GM12878 (cell line): Measurements from ENCODE around the gene MMP14. TPM values are rescaled to one million over a fixed set of nuclear protein-coding genes. Genes with fewer than 3 reads are reported as not detected.

ENCODE experiments used
- BHLHE40 ChIP-seq, 2 experiments: fragments of 450-650 bp in 1 of 2; IDR thresholded peaks; 2 replicates each; pipeline ENCODE4 v1.6.1; 2011 to 2017; ENCODE audit warnings: low read depth in 2 of 2, borderline replicate concordance in 1 of 2, improper control_type of control experiment in 1 of 2, low read length in 1 of 2, mild to moderate bottlenecking in 1 of 2
- CHD4 ChIP-seq: fragments of 200-600 bp; sonication (generic); IDR thresholded peaks from 2 replicates; pipeline ENCODE4 v1.6.1; 2016; ENCODE audit warnings: mild to moderate bottlenecking
- CREB1 ChIP-seq: IDR thresholded peaks from 2 replicates; pipeline ENCODE4 v1.6.1; 2012; ENCODE audit warnings: low read depth, mild to moderate bottlenecking, inconsistent platforms
- E2F8 ChIP-seq: fragments of 450-650 bp; IDR thresholded peaks from 2 replicates; pipeline ENCODE4 v1.6.1; 2018; ENCODE audit warnings: mild to moderate bottlenecking, low read depth, moderate library complexity; ENCODE audit not compliant: partially characterized antibody
- FOXM1 ChIP-seq: IDR thresholded peaks from 2 replicates; pipeline ENCODE4 v1.6.1; 2012; ENCODE audit warnings: low read depth, mild to moderate bottlenecking, inconsistent platforms, low read length, moderate library complexity
- IKZF1 ChIP-seq: fragments of 450-650 bp; conservative IDR thresholded peaks from 2 replicates; pipeline ENCODE4 v1.6.1; 2017; ENCODE audit warnings: antibody characterized with exemption, mild to moderate bottlenecking
- IRF3 ChIP-seq: fragments of 450-650 bp; IDR thresholded peaks from 2 replicates; pipeline ENCODE4 v1.6.1; 2014; ENCODE audit warnings: mild to moderate bottlenecking
- MTA3 ChIP-seq: IDR thresholded peaks from 2 replicates; pipeline ENCODE4 v1.6.1; 2012; ENCODE audit warnings: low read length, inconsistent platforms, borderline replicate concordance
- MXI1 ChIP-seq: fragments of 150-350 bp; IDR thresholded peaks from 2 replicates; pipeline ENCODE4 v1.6.1; 2011; ENCODE audit warnings: low read depth, mild to moderate bottlenecking, inconsistent platforms, low read length, improper control_type of control experiment
- NBN ChIP-seq: fragments of 450-650 bp; IDR thresholded peaks from 2 replicates; pipeline ENCODE4 v1.6.1; 2016
- PML ChIP-seq: IDR thresholded peaks from 2 replicates; pipeline ENCODE4 v1.6.1; 2012; ENCODE audit warnings: low read length, inconsistent platforms
- POLR2AphosphoS5 ChIP-seq: IDR thresholded peaks from 2 replicates; pipeline ENCODE4 v1.6.1; 2011; ENCODE audit warnings: mild to moderate bottlenecking, low read length, inconsistent platforms
- RBBP5 ChIP-seq: fragments of 200-600 bp; sonication (generic); conservative IDR thresholded peaks from 2 replicates; pipeline ENCODE4 v1.6.1; 2016
- RCOR1 ChIP-seq: conservative IDR thresholded peaks from 2 replicates; pipeline ENCODE4 v1.6.1; 2012; ENCODE audit warnings: low read depth, low read length, improper control_type of control experiment
- SREBF2 ChIP-seq: IDR thresholded peaks from 2 replicates; pipeline ENCODE4 v1.6.1; 2012; ENCODE audit warnings: mild to moderate bottlenecking, low read length
- STAT1 ChIP-seq: fragments of 450-650 bp; conservative IDR thresholded peaks from 2 replicates; pipeline ENCODE4 v1.6.1; 2014; ENCODE audit warnings: antibody characterized with exemption, mild to moderate bottlenecking
- ZNF384 ChIP-seq: IDR thresholded peaks from 2 replicates; pipeline ENCODE4 v1.6.1; 2012; ENCODE audit warnings: low read depth, mild to moderate bottlenecking, low read length, improper control_type of control experiment, borderline replicate concordance
- polyA plus RNA-seq, 11 experiments: library from polyadenylated mRNA; depleted of rRNA in 4 of 11; unstranded in 6 of 11; stranded (reverse) in 5 of 11; fragments of >200 nt; fragmentation: Nextera tagmentation in 4 of 11; fragmentation: Illumina TruSeq in 1 of 11; extraction: Ambion mirVana in 4 of 11; extraction: Trizol in 1 of 11; gene quantifications; 1 replicate in 1 of 11; 2 replicates in 10 of 11; pipeline versions ENCODE4 v1.2.1 to v1.2.3, GENCODE V29; 2011 to 2016; ENCODE audit warnings: inconsistent platforms in 2 of 11, missing spikeins in 2 of 11, low read depth in 1 of 11
- total RNA-seq, 4 experiments: library from RNA; depleted of rRNA in 3 of 4; stranded (reverse); fragments of >200 nt in 3 of 4; fragmentation: Illumina TruSeq in 1 of 4; extraction: Trizol in 1 of 4; gene quantifications; 2 replicates each; pipeline versions ENCODE4 v1.2.1 to v1.2.3, GENCODE V29; 2013 to 2021
- TF ChIP-seq, protein P1 (sequence below), 3 experiments: IDR thresholded peaks in 2 of 3; conservative IDR thresholded peaks in 1 of 3; 2 replicates each; pipeline ENCODE4 v1.5.1; 2011; ENCODE audit warnings: low read depth in 3 of 3, low read length in 3 of 3, mild to moderate bottlenecking in 3 of 3, control low read depth in 2 of 3, moderate library complexity in 2 of 3, inconsistent platforms in 1 of 3, mixed read lengths in 1 of 3; ENCODE audit not compliant: control insufficient read depth in 2 of 3, insufficient read depth in 1 of 3; ENCODE audit errors: extremely low read depth in 1 of 3
- TF ChIP-seq, protein P2 (sequence below): fragments of 450-650 bp; IDR thresholded peaks from 2 replicates; pipeline ENCODE4 v1.6.1; 2018; ENCODE audit warnings: borderline replicate concordance, mild to moderate bottlenecking; ENCODE audit not compliant: partially characterized antibody

MMP14 gene
- total and polyA plus RNA-seq, 10 of the 15 experiments (the other 5 are each of a cell fraction or from before 2014, with no cell fraction given): 0.31 to 1.9 (median 0.70) TPM; not detected in 2

DNA sequence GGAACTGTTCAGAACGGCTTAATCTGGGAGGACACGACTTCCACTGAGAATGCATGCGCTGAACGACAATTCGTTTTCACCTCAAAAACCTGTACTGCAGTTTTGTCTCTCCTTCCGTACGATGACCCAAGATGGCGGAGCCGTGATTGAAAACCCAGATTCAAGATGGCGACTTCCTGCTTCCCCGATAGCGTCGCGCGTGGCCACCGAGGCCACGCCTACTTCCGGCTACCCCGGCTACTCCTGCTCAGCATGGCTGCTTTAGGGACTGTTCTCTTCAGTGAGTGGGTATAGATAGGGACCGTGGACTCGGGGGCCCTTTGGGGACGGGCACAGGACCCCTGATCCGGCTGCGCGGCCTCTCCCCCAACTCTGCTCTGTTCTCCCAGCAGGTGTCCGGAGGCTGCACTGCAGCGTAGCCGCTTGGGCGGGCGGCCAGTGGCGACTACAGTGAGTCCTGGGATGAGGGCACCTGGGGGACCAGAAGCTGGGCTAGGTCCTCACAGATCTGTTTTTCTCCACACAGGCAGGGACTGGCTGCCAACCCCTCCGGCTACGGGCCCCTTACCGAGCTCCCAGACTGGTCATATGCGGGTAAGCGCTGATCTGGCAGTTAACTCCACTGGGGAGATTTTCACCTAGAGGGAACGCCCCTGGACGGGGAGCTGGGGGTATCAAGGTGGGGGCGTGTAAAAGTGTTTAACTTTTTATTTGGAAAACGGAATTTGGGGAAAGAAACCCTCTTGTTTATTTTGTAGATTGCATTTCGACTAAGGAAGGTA is 6.5 kb upstream of the MMP14 start, which contains the start of gene MRPL52 (continued):
- TF ChIP-seq, protein P1, sequence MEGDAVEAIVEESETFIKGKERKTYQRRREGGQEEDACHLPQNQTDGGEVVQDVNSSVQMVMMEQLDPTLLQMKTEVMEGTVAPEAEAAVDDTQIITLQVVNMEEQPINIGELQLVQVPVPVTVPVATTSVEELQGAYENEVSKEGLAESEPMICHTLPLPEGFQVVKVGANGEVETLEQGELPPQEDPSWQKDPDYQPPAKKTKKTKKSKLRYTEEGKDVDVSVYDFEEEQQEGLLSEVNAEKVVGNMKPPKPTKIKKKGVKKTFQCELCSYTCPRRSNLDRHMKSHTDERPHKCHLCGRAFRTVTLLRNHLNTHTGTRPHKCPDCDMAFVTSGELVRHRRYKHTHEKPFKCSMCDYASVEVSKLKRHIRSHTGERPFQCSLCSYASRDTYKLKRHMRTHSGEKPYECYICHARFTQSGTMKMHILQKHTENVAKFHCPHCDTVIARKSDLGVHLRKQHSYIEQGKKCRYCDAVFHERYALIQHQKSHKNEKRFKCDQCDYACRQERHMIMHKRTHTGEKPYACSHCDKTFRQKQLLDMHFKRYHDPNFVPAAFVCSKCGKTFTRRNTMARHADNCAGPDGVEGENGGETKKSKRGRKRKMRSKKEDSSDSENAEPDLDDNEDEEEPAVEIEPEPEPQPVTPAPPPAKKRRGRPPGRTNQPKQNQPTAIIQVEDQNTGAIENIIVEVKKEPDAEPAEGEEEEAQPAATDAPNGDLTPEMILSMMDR (IDR thresholded peaks at IDR 0.05 in 2 of 3, conservative IDR thresholded peaks at IDR 0.05 in 1 of 3; ENCODE audit: control insufficient read depth in 2 of 3, extremely low read depth in 1 of 3, insufficient read depth in 1 of 3, low read depth in 3 of 3, low read length in 3 of 3): no peak
- TF ChIP-seq NBN: no peak
- TF ChIP-seq RCOR1: no peak
- TF ChIP-seq CREB1: peak; percentile 76
- TF ChIP-seq POLR2AphosphoS5: peak; percentile 79
- no peak for TF ChIP-seq E2F8
- TF ChIP-seq RBBP5: no peak
- TF ChIP-seq, protein P2, sequence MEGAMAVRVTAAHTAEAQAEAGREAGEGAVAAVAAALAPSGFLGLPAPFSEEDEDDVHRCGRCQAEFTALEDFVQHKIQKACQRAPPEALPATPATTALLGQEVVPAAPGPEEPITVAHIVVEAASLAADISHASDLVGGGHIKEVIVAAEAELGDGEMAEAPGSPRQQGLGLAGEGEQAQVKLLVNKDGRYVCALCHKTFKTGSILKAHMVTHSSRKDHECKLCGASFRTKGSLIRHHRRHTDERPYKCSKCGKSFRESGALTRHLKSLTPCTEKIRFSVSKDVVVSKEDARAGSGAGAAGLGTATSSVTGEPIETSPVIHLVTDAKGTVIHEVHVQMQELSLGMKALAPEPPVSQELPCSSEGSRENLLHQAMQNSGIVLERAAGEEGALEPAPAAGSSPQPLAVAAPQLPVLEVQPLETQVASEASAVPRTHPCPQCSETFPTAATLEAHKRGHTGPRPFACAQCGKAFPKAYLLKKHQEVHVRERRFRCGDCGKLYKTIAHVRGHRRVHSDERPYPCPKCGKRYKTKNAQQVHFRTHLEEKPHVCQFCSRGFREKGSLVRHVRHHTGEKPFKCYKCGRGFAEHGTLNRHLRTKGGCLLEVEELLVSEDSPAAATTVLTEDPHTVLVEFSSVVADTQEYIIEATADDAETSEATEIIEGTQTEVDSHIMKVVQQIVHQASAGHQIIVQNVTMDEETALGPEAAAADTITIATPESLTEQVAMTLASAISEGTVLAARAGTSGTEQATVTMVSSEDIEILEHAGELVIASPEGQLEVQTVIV: peak; percentile 81
- TF ChIP-seq FOXM1: no peak
- TF ChIP-seq BHLHE40 (IDR thresholded peaks at IDR 0.05; ENCODE audit: borderline replicate concordance in 1 of 2, low read depth in 2 of 2, low read length in 1 of 2): peak in 1 of 2 experiments; percentile 38; a peak in 1 of 4 replicates
- TF ChIP-seq IKZF1: peak; percentile 60
- no peak for TF ChIP-seq MXI1
- TF ChIP-seq SREBF2: no peak
- no peak for TF ChIP-seq ZNF384
- TF ChIP-seq STAT1: no peak
- TF ChIP-seq MTA3: no peak
- TF ChIP-seq IRF3: 0 out of 2 replicates have a peak, but pooled peaks have one; percentile 6
- no peak for TF ChIP-seq CHD4
- TF ChIP-seq PML: no peak; the same call in 1 of the 2 replicates
